ENCODE measurements around the gene TGIF2.

TGIF2 gene

DNA sequence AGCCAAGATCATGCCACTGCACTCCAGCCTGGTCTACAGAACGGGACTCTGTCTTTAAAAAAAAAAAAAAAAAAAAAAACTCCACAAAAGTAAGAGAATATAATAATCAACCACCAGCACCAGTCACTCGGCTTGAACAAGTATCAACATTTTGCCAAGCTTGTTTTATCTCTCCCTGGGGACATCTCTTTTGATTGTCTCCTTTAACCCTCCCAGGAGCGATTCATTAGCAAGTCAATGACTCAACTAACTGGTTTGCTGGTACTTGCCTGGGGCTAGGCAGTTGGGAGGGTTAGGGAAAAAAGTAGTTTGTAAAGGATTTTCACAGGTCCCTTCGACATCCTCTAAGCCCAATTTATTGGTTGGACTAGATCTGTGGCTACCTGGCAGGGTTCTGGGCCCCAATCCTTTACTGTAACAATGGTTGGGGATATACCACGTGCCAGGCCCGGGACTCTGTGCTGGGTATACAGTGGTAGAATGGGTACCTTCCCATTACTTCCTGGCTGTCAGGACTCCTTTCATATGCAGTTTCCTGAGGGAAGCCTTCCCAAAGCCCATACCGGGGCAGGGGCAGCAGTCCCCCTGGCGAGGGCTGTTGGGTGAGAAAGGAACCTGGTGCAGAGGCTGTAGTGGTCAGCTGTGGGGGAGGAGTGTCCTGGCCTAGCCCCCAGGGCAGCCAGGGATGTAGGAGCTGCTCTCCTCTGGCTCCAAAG lies 12.2 kb downstream of the TGIF2 start:
- Histone ChIP-seq H3K4me3 (ENCODE audit: low read length) (no peak overlapping the region), H2AFZ (ENCODE audit: low read depth, low read length) (no peak overlapping the region), H3K36me3 (replicated peaks; ENCODE audit: low read depth, low read length) (peaks cover 48% of the 10 kb centered on the region), H3K9me3 (ENCODE audit: insufficient read depth, low read length) (no peaks in the 10 kb centered on the region), H3K9ac (ENCODE audit: low read length) (no peak overlapping the region), H3K27ac (ENCODE audit: low read length) (no peak overlapping the region), H3K27me3 (ENCODE audit: low read depth, low read length) (no peaks in the 10 kb centered on the region), H3K4me2 (ENCODE audit: low read length) (no peak overlapping the region), H4K20me1 (ENCODE audit: insufficient read depth, low read length) (no peaks in the 10 kb centered on the region), H3K4me1 (ENCODE audit: low read length) (peaks cover 21% of the 10 kb centered on the region), H3K79me2 (ENCODE audit: low read length) (peaks cover 44% of the 10 kb centered on the region)
- TF ChIP-seq EZH2phosphoT487 (IDR thresholded peaks at IDR 0.05; ENCODE audit: low read depth): no peak
- TF ChIP-seq, protein P1, sequence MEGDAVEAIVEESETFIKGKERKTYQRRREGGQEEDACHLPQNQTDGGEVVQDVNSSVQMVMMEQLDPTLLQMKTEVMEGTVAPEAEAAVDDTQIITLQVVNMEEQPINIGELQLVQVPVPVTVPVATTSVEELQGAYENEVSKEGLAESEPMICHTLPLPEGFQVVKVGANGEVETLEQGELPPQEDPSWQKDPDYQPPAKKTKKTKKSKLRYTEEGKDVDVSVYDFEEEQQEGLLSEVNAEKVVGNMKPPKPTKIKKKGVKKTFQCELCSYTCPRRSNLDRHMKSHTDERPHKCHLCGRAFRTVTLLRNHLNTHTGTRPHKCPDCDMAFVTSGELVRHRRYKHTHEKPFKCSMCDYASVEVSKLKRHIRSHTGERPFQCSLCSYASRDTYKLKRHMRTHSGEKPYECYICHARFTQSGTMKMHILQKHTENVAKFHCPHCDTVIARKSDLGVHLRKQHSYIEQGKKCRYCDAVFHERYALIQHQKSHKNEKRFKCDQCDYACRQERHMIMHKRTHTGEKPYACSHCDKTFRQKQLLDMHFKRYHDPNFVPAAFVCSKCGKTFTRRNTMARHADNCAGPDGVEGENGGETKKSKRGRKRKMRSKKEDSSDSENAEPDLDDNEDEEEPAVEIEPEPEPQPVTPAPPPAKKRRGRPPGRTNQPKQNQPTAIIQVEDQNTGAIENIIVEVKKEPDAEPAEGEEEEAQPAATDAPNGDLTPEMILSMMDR (IDR thresholded peaks at IDR 0.05; ENCODE audit: low read depth, low read length): no peak

DNA sequence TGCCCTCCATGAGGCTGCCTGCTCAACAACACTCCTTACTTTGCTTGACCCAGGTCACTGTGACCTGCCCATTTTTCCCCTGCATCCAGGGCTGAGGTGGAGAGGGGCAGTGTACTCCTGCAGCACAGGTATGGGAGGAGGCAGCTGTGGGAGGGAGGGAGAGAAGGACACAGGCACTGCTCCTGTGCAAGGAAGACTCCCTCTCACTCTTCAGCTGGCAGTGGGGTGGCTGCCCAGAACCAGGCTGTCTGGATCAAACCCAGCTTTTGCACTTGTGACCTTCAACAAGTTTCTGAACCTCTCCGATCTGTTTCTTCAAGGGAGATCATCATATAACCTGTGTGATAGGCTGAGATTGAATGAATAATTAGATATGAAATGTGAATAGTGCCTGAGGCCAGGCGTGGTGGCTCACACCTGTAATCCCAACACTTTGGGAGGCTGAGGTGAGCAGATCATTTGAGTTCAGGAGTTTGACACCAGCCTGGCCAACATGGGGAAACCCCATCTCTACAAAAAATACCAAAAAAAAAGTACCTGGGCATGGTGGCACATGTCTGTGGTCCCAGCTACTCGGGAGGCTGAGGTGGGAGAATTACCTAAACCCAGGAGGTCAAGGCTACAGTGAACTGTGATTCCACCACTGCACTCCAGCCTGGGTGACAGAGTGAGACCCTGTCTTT lies 14.1 kb downstream of the TGIF2 start:
- TF ChIP-seq, protein P1 (IDR thresholded peaks at IDR 0.05; ENCODE audit: low read depth, low read length): no peak
- no peak for TF ChIP-seq EZH2phosphoT487 (IDR thresholded peaks at IDR 0.05; ENCODE audit: low read depth)
- no peaks in the 10 kb centered on the region for H3K9me3 ChIP-seq (ENCODE audit: insufficient read depth, low read length)
- H3K4me1 ChIP-seq (ENCODE audit: low read length): peaks cover 35% of the 10 kb centered on the region
- H3K4me3 ChIP-seq (ENCODE audit: low read length): no peak overlapping the region
- peaks cover 53% of the 10 kb centered on the region for H3K79me2 ChIP-seq (ENCODE audit: low read length)
- H3K9ac ChIP-seq (ENCODE audit: low read length): no peak overlapping the region
- H3K27me3 ChIP-seq (ENCODE audit: low read depth, low read length): no peaks in the 10 kb centered on the region
- H2AFZ ChIP-seq (ENCODE audit: low read depth, low read length): no peak overlapping the region
- H4K20me1 ChIP-seq (ENCODE audit: insufficient read depth, low read length): no peaks in the 10 kb centered on the region
- peak overlapping the region; percentile 23; the same call in 1 of the 2 replicates for H3K27ac ChIP-seq (ENCODE audit: low read length)
- H3K4me2 ChIP-seq (ENCODE audit: low read length): no peak overlapping the region
- H3K36me3 ChIP-seq (replicated peaks; ENCODE audit: low read depth, low read length): peaks cover 51% of the 10 kb centered on the region

DNA sequence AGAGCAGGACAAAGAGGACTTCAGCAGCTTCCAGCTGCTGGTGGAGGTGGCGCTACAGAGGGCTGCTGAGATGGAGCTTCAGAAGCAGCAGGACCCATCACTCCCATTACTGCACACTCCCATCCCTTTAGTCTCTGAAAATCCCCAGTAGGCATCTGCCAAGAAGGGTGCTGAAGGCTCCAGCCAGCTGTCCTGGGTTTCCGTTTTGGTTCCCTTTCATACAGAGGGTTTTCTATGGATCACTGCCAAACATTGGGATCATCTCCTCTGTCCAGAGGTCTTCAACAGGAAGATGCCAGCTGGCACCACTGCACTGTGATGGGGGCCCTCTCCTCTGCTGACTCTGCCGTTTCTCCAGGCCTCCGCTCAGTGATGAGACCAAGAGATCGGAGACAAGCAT lies 17.9 kb downstream of the TGIF2 start:
- Histone ChIP-seq H4K20me1 (ENCODE audit: insufficient read depth, low read length) (no peaks in the 10 kb centered on the region), H3K27me3 (ENCODE audit: low read depth, low read length) (no peaks in the 10 kb centered on the region), H3K4me1 (ENCODE audit: low read length) (peaks cover 67% of the 10 kb centered on the region), H3K9me3 (ENCODE audit: insufficient read depth, low read length) (no peaks in the 10 kb centered on the region), H3K4me3 (ENCODE audit: low read length) (no peak overlapping the region), H3K79me2 (ENCODE audit: low read length) (peaks cover 43% of the 10 kb centered on the region), H3K36me3 (replicated peaks; ENCODE audit: low read depth, low read length) (peaks cover 46% of the 10 kb centered on the region), H3K9ac (ENCODE audit: low read length) (no peak overlapping the region), H3K27ac (ENCODE audit: low read length) (peak overlapping the region; percentile 98; the same call in 1 of the 2 replicates), H3K4me2 (ENCODE audit: low read length) (no peak overlapping the region), H2AFZ (ENCODE audit: low read depth, low read length) (no peak overlapping the region)
- TF ChIP-seq, protein P1 (IDR thresholded peaks at IDR 0.05; ENCODE audit: low read depth, low read length): no peak
- TF ChIP-seq EZH2phosphoT487 (IDR thresholded peaks at IDR 0.05; ENCODE audit: low read depth): no peak

DNA sequence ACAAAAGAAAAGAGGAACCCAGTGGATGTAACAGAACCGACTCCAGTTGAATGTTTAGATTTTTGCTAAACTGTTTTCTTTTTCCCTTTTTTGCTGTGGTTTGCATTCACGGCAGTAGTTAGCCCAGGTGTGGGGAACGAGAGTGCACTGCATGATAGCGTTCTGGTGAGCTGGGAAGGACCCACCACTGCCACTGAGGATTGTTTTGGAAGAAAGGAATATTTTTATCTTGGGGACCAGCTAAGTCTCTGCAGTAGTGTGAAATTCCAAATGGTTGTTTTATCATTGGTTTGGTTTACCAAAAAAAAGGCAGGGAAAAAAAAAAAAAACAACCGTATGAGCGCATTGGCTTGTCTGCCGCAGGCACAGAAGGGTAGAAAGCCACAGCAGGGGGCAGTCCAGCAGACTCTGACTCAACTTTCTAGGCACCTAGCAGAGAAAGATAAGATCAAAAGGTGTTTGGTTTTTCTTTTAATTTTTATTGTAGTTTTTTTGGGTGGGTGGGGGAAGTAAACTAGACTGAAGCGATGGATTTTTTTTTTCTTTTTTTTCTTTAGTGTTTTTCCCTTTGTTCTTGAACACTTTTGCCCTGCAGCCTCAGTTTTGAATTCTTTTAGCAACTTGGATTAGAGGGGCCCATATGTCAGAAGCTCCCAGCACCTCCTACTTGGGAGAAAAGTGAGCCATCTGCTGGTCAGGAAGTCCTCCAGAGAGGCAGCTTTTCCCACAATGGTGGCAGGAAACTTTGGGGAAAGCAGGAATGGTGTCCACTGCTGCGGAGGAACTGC lies 18.7 kb downstream of the TGIF2 start:
- Histone ChIP-seq H3K27ac (ENCODE audit: low read length) (peak overlapping the region; percentile 98), H3K36me3 (replicated peaks; ENCODE audit: low read depth, low read length) (peaks cover 42% of the 10 kb centered on the region), H3K27me3 (ENCODE audit: low read depth, low read length) (no peaks in the 10 kb centered on the region)

More for the DNA sequence above, 18.7 kb downstream of the TGIF2 start:
- Histone ChIP-seq H3K4me3 (ENCODE audit: low read length) (no peak overlapping the region), H3K9me3 (ENCODE audit: insufficient read depth, low read length) (no peaks in the 10 kb centered on the region), H2AFZ (ENCODE audit: low read depth, low read length) (no peak overlapping the region), H4K20me1 (ENCODE audit: insufficient read depth, low read length) (no peaks in the 10 kb centered on the region), H3K4me1 (ENCODE audit: low read length) (peaks cover 67% of the 10 kb centered on the region), H3K4me2 (ENCODE audit: low read length) (no peak overlapping the region), H3K79me2 (ENCODE audit: low read length) (peaks cover 41% of the 10 kb centered on the region), H3K9ac (ENCODE audit: low read length) (no peak overlapping the region)
- no peak for TF ChIP-seq EZH2phosphoT487 (IDR thresholded peaks at IDR 0.05; ENCODE audit: low read depth)
- TF ChIP-seq, protein P1 (IDR thresholded peaks at IDR 0.05; ENCODE audit: low read depth, low read length): peak; percentile 49
